HG03280 (cell line): ENCODE results near the gene CNTNAP2.
"Not testable (repeated sequence)": the region's sequence is repeated elsewhere in the genome, so short reads cannot be mapped to it uniquely, and the experiment has no call there.

Experiments
- ATAC-seq: cut with Tn5 transposase; IDR thresholded peaks from one replicate; pipeline ENCODE4 v1.9.1; 2021; ENCODE audit warnings: mild to moderate bottlenecking, moderate library complexity; ENCODE audit not compliant: unreplicated experiment

Gene CNTNAP2

GRCh38 chr7:146865696-146866095 lies 749.1 kb downstream of the CNTNAP2 start:
- no peak for ATAC-seq

GRCh38 chr7:146874722-146875121 lies 758.1 kb downstream of the CNTNAP2 start:
- ATAC-seq: no peak

GRCh38 chr7:146875237-146875785 lies 758.7 kb downstream of the CNTNAP2 start:
- no peak for ATAC-seq

GRCh38 chr7:146875981-146876380 lies 759.4 kb downstream of the CNTNAP2 start:
- ATAC-seq: no peak

GRCh38 chr7:146876411-146876810 lies 759.8 kb downstream of the CNTNAP2 start:
- no peak for ATAC-seq

- no peak for ATAC-seq
Observed at GRCh38 chr7:146878901-146879300, 762.3 kb downstream of the CNTNAP2 start.

GRCh38 chr7:146885231-146885630 lies 768.6 kb downstream of the CNTNAP2 start:
- no peak for ATAC-seq

- no peak for ATAC-seq
Observed at GRCh38 chr7:146889806-146890555, 773.4 kb downstream of the CNTNAP2 start.

GRCh38 chr7:146892151-146892550 lies 775.5 kb downstream of the CNTNAP2 start:
- ATAC-seq: no peak

- ATAC-seq: no peak
Observed at GRCh38 chr7:146894927-146895326, 778.3 kb downstream of the CNTNAP2 start.

GRCh38 chr7:146902266-146902665 lies 785.7 kb downstream of the CNTNAP2 start:
- no peak for ATAC-seq

- ATAC-seq: no peak
Observed at GRCh38 chr7:146902728-146903127, 786.1 kb downstream of the CNTNAP2 start.

- not testable (repeated sequence) for ATAC-seq
Observed at GRCh38 chr7:146905746-146906145, 789.1 kb downstream of the CNTNAP2 start.

GRCh38 chr7:146922782-146923181 lies 806.2 kb downstream of the CNTNAP2 start:
- no peak for ATAC-seq

GRCh38 chr7:146926841-146927240 lies 810.2 kb downstream of the CNTNAP2 start:
- ATAC-seq: no peak

- ATAC-seq: no peak
Observed at GRCh38 chr7:146937836-146938235, 821.2 kb downstream of the CNTNAP2 start.

GRCh38 chr7:146943483-146943882 lies 826.9 kb downstream of the CNTNAP2 start:
- no peak for ATAC-seq

- ATAC-seq: no peak
Observed at GRCh38 chr7:146948703-146949102, 832.1 kb downstream of the CNTNAP2 start.

GRCh38 chr7:146956321-146956720 lies 839.7 kb downstream of the CNTNAP2 start:
- no peak for ATAC-seq

GRCh38 chr7:146956853-146957252 lies 840.3 kb downstream of the CNTNAP2 start:
- ATAC-seq: no peak

GRCh38 chr7:146960773-146961391 lies 844.3 kb downstream of the CNTNAP2 start:
- ATAC-seq: no peak

- ATAC-seq: no peak
Observed at GRCh38 chr7:146961617-146962016, 845.0 kb downstream of the CNTNAP2 start.
